Mucosa of rectum (tissue), 2 donors: ENCODE measurements around the gene CDKL1.

Experiments used
- H3K27ac ChIP-seq, 2 donors: one replicate each; pipeline ENCODE4 v1.7.0; 2013; ENCODE audit warnings: inconsistent platforms in 2 of 2, low read depth in 2 of 2, low read length in 2 of 2
- H3K27me3 ChIP-seq, 2 donors: one replicate each; pipeline ENCODE4 v1.7.0; 2013; ENCODE audit warnings: low read length in 2 of 2; ENCODE audit not compliant: control insufficient read depth in 2 of 2, insufficient read depth in 2 of 2
- H3K36me3 ChIP-seq, 2 donors: one replicate each; pipeline ENCODE4 v1.7.0; 2013; ENCODE audit warnings: low read length in 2 of 2; ENCODE audit not compliant: control insufficient read depth in 2 of 2, insufficient read depth in 2 of 2
- H3K4me1 ChIP-seq, 2 donors: one replicate each; pipeline ENCODE4 v1.7.0; 2013; ENCODE audit warnings: low read length in 2 of 2, mild to moderate bottlenecking in 1 of 2; ENCODE audit not compliant: control insufficient read depth in 2 of 2, insufficient read depth in 2 of 2
- H3K4me3 ChIP-seq, 2 donors: one replicate each; pipeline ENCODE4 v1.7.0; 2013; ENCODE audit warnings: low read length in 2 of 2
- H3K9ac ChIP-seq, 2 donors: one replicate each; pipeline ENCODE4 v1.7.0; 2013; ENCODE audit warnings: low read length in 2 of 2, low read depth in 1 of 2, mild to moderate bottlenecking in 1 of 2
- H3K9me3 ChIP-seq, 2 donors: one replicate each; pipeline ENCODE4 v1.7.0; 2013; ENCODE audit warnings: low read length in 2 of 2; ENCODE audit not compliant: control insufficient read depth in 2 of 2
- donor health status: healthy.
- donor health status: Normal muscosa, but diverticular disease.

Gene CDKL1

GRCh38 chr14:50350975-50351374 is 45.7 kb downstream of the CDKL1 start:
- no peak overlapping the region for H3K4me3 ChIP-seq
- H3K27me3 ChIP-seq = no peaks in the 10 kb centered on the region
- peaks cover 0 to under 1% of the 10 kb centered on the region in 2 donors for H3K36me3 ChIP-seq
- H3K4me1 ChIP-seq = peaks cover 0 to 2% of the 10 kb centered on the region in 2 donors
- no peaks in the 10 kb centered on the region for H3K9me3 ChIP-seq
- H3K9ac ChIP-seq = no peak overlapping the region
- no peak overlapping the region for H3K27ac ChIP-seq

- no peaks in the 10 kb centered on the region for H3K36me3 ChIP-seq
- H3K27ac ChIP-seq = no peak overlapping the region
- no peak overlapping the region for H3K4me3 ChIP-seq
- peaks cover 0 to 2% of the 10 kb centered on the region in 2 donors for H3K4me1 ChIP-seq
- H3K27me3 ChIP-seq = no peaks in the 10 kb centered on the region
- H3K9ac ChIP-seq = no peak overlapping the region
- H3K9me3 ChIP-seq = no peaks in the 10 kb centered on the region
These were observed 47.7 kb downstream of the CDKL1 start for GRCh38 chr14:50348933-50349332.

- H3K9me3 ChIP-seq = no peaks in the 10 kb centered on the region
- H3K4me1 ChIP-seq = peaks cover 4 to 9% of the 10 kb centered on the region in 2 donors
- no peaks in the 10 kb centered on the region for H3K36me3 ChIP-seq
- H3K27ac ChIP-seq = no peak overlapping the region
- no peak overlapping the region for H3K9ac ChIP-seq
- no peaks in the 10 kb centered on the region for H3K27me3 ChIP-seq
- no peak overlapping the region for H3K4me3 ChIP-seq
These were observed 49.2 kb downstream of the CDKL1 start for GRCh38 chr14:50347521-50347920.

GRCh38 chr14:50345846-50346422 is 50.7 kb downstream of the CDKL1 start:
- Histone ChIP-seq H3K36me3 (peaks cover 0 to 1% of the 10 kb centered on the region in 2 donors), H3K9ac (no peak overlapping the region), H3K27ac (peak overlapping the region in 1 of 2 donors; percentile 13), H3K4me3 (no peak overlapping the region), H3K4me1 (peaks cover 7 to 15% of the 10 kb centered on the region in 2 donors), H3K9me3 (no peaks in the 10 kb centered on the region), H3K27me3 (no peaks in the 10 kb centered on the region)

GRCh38 chr14:50344876-50345563 is 51.7 kb downstream of the CDKL1 start:
- H3K9ac ChIP-seq = no peak overlapping the region
- H3K4me3 ChIP-seq = no peak overlapping the region
- H3K27me3 ChIP-seq = no peaks in the 10 kb centered on the region
- H3K36me3 ChIP-seq = peaks cover 0 to 4% of the 10 kb centered on the region in 2 donors
- no peak overlapping the region for H3K27ac ChIP-seq
- H3K9me3 ChIP-seq = no peaks in the 10 kb centered on the region
- H3K4me1 ChIP-seq = peaks cover 7 to 20% of the 10 kb centered on the region in 2 donors

- peaks cover 10 to 26% of the 10 kb centered on the region in 2 donors for H3K4me1 ChIP-seq
- H3K4me3 ChIP-seq = no peak overlapping the region
- H3K27me3 ChIP-seq = no peaks in the 10 kb centered on the region
- H3K9ac ChIP-seq = no peak overlapping the region
- H3K27ac ChIP-seq = no peak overlapping the region
- H3K9me3 ChIP-seq = no peaks in the 10 kb centered on the region
- H3K36me3 ChIP-seq = peaks cover 0 to 8% of the 10 kb centered on the region in 2 donors
These were observed 52.4 kb downstream of the CDKL1 start for GRCh38 chr14:50344116-50344775.

- H3K9ac ChIP-seq = no peak overlapping the region
- no peaks in the 10 kb centered on the region for H3K27me3 ChIP-seq
- no peak overlapping the region for H3K4me3 ChIP-seq
- H3K36me3 ChIP-seq = peaks cover 0 to 8% of the 10 kb centered on the region in 2 donors
- H3K4me1 ChIP-seq = peaks cover 16 to 32% of the 10 kb centered on the region in 2 donors
- H3K9me3 ChIP-seq = no peaks in the 10 kb centered on the region
- peak overlapping the region in 1 of 2 donors; percentile 7 for H3K27ac ChIP-seq
These were observed 53.2 kb downstream of the CDKL1 start for GRCh38 chr14:50343434-50343833.

- peaks cover 18 to 30% of the 10 kb centered on the region in 2 donors for H3K4me1 ChIP-seq
- peak overlapping the region in 1 of 2 donors; percentile 8 for H3K9ac ChIP-seq
- peak overlapping the region; percentile 10 to 50 for H3K4me3 ChIP-seq
- H3K36me3 ChIP-seq = peaks cover 0 to 8% of the 10 kb centered on the region in 2 donors
- no peaks in the 10 kb centered on the region for H3K9me3 ChIP-seq
- H3K27ac ChIP-seq = peak overlapping the region; percentile 12 to 62
- no peaks in the 10 kb centered on the region for H3K27me3 ChIP-seq
These were observed 54.2 kb downstream of the CDKL1 start for GRCh38 chr14:50342221-50343078.

GRCh38 chr14:50340963-50341362 is 55.7 kb downstream of the CDKL1 start:
- H3K4me3 ChIP-seq = no peak overlapping the region
- no peak overlapping the region for H3K9ac ChIP-seq
- no peaks in the 10 kb centered on the region for H3K27me3 ChIP-seq
- H3K36me3 ChIP-seq = peaks cover under 1 to 8% of the 10 kb centered on the region in 2 donors
- H3K27ac ChIP-seq = no peak overlapping the region
- H3K4me1 ChIP-seq = peaks cover 18 to 35% of the 10 kb centered on the region in 2 donors
- H3K9me3 ChIP-seq = no peaks in the 10 kb centered on the region
